MG63 (cell line): Measurements from ENCODE around the gene COMMD6. TPM values are rescaled to one million over a fixed set of nuclear protein-coding genes. Genes with fewer than 3 reads are reported as not detected.

Experiments
- DNase-seq: peaks from one replicate; pipeline ENCODE4 v3.0.0-alpha.2; 2020
- H3K27me3 ChIP-seq: fragments of 250-450 bp; sonication (Bioruptor Pico); 2 replicates; pipeline ENCODE4 v1.5.1; 2020; ENCODE audit warnings: mild to moderate bottlenecking, moderate library complexity
- H3K36me3 ChIP-seq: fragments of 250-450 bp; sonication (Bioruptor Pico); 2 replicates; pipeline ENCODE4 v1.5.1; 2020; ENCODE audit warnings: mild to moderate bottlenecking, moderate library complexity
- H3K4me3 ChIP-seq: fragments of 250-450 bp; sonication (Bioruptor Pico); 2 replicates; pipeline ENCODE4 v1.5.1; 2020; ENCODE audit warnings: mild to moderate bottlenecking, moderate library complexity
- H3K9me3 ChIP-seq: fragments of 250-450 bp; sonication (Bioruptor Pico); 2 replicates; pipeline ENCODE4 v1.5.1; 2020; ENCODE audit warnings: mild to moderate bottlenecking, moderate library complexity
- total RNA-seq: library from RNA; depleted of rRNA; stranded (reverse); fragments of >200 nt; shearing (Covaris generic); gene quantifications from 2 replicates; pipeline ENCODE4 v1.2.3, GENCODE V29; 2014; ENCODE audit warnings: low replicate concordance

The COMMD6 gene
- total RNA-seq, 1 experiment from 2014 or later, result 72.1 TPM

DNA sequence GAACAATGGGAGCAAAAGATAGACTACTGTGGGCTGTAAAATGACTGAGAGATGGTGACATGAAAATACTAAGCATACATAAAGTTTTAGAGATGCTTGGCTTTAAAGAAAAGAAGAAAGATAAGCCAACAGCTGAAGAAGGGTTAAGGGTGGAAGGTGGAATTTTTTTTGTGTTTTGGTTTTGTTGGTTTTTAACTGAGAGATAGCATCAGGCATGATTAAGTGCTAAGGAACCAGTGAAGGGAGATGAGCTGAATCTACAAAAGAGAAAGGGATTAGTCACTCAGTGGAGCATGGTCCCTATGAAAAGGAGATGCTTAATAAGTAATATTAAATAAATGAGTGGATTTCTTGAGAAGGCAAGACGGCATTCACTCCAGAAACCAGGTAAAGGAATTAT is 43.1 kb downstream of the COMMD6 start:
- no peak for DNase-seq
- Histone ChIP-seq H3K27me3 (no peaks in the 10 kb centered on the region), H3K4me3 (no peak overlapping the region), H3K9me3 (no peaks in the 10 kb centered on the region), H3K36me3 (no peaks in the 10 kb centered on the region)

GRCh38 chr13:75493156-75493555 is 44.5 kb downstream of the COMMD6 start:
- no peaks in the 10 kb centered on the region for H3K9me3 ChIP-seq
- no peak overlapping the region for H3K4me3 ChIP-seq
- H3K36me3 ChIP-seq, result no peaks in the 10 kb centered on the region
- no peak for DNase-seq
- H3K27me3 ChIP-seq, result no peaks in the 10 kb centered on the region

GRCh38 chr13:75492389-75492788 is 45.3 kb downstream of the COMMD6 start:
- H3K27me3 ChIP-seq, result no peaks in the 10 kb centered on the region
- no peaks in the 10 kb centered on the region for H3K9me3 ChIP-seq
- DNase-seq, result no peak
- H3K4me3 ChIP-seq, result no peak overlapping the region
- H3K36me3 ChIP-seq, result no peaks in the 10 kb centered on the region

GRCh38 chr13:75491376-75491775 is 46.3 kb downstream of the COMMD6 start:
- no peaks in the 10 kb centered on the region for H3K36me3 ChIP-seq

DNA sequence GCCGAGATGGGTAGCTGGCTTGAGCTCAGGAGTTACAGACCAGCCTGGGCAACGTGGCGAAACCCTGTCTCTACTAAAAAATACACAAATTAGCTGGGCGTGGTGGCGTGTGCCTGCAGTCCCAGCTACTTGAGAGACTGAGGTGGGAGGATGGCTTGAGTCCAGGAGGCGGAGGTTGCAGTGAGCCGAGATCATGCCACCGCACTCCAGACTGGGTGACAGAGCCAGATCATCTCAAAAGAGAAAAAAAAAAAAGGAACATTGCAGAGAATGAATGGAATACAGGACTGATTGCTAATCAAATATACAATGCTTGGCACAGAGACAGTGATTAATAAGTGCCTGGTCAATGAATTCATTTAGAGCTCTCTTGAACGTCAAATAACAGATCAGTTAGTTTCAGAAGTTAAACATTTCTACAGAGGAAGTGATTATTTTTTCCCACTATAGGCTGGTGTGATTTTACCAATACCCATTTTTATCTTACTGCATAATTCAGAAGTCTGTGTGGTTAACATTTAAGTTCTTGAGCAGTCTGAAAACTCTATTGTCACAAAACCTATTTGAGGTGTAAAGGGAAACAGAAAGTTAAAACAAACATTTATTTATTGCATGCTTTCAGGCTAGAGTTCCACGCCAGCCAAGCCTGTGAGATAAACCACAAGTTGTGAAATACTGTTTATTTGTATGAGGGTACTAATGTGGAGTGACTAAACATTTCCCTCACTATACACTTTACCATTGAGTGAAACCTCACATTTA is 48.0 kb downstream of the COMMD6 start:
- H3K27me3 ChIP-seq, result no peaks in the 10 kb centered on the region
- peak overlapping the region; percentile 15 for H3K4me3 ChIP-seq
- peak; percentile 64 for DNase-seq
- no peaks in the 10 kb centered on the region for H3K9me3 ChIP-seq
- H3K36me3 ChIP-seq, result no peaks in the 10 kb centered on the region

More at GRCh38 chr13:75491376-75491775, 46.3 kb downstream of the COMMD6 start:
- Histone ChIP-seq H3K9me3 (no peaks in the 10 kb centered on the region), H3K27me3 (no peaks in the 10 kb centered on the region), H3K4me3 (no peak overlapping the region)
- no peak for DNase-seq

GRCh38 chr13:75486146-75487062 is 51.2 kb downstream of the COMMD6 start:
- Histone ChIP-seq H3K36me3 (no peaks in the 10 kb centered on the region), H3K9me3 (no peaks in the 10 kb centered on the region), H3K27me3 (no peaks in the 10 kb centered on the region), H3K4me3 (no peak overlapping the region)
- no peak for DNase-seq

DNA sequence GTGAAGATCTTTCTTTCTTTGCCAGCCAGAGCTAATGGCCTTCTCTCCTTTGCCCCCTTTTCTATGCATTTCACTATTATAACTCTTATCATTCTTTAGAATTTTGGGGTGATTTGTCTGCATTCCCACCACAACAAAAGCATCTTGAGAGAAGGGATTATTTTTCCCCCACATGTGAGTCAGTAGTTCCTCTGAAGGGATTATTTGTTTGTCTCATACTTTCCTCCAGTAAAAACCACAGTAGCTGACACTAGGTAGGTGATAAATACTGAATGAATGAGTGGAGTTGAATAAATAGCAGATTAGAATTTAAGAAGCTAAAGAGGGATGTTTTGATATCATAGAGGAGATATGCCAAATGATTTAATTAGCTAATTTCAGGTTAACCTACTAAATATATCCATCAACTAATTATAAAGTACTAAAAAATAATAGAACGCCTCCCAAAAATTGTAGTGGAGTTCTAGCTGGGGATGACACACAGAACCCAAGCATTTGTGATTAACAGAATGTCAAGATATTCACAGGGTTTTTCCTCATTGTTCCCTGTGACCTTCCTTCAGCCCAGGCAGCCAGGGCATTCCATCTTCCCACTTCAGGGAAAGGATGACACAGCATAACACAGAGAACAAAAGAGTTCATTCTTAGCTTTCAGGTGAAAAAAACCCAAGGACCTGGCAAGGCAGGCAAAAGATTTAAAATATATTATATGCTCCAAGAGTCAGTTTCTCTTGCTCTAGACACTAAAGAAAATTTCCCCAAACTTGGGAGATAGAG is 52.2 kb downstream of the COMMD6 start:
- Histone ChIP-seq H3K36me3 (no peaks in the 10 kb centered on the region), H3K27me3 (no peaks in the 10 kb centered on the region), H3K9me3 (no peaks in the 10 kb centered on the region), H3K4me3 (no peak overlapping the region)
- DNase-seq, result no peak

DNA sequence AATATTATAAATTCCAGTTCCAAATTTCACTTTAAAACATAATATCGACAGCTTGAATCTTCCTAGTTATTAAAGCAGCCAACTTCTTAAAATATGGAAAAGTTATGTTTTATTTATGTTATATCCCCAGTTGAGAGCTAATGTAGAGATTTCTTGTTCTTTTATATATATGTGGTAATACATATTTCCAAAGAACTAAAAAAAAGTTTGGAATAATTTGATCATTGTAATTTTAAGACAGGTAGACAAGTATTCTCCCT is 54.9 kb downstream of the COMMD6 start:
- Histone ChIP-seq H3K27me3 (no peaks in the 10 kb centered on the region), H3K9me3 (no peaks in the 10 kb centered on the region), H3K36me3 (no peaks in the 10 kb centered on the region), H3K4me3 (peak overlapping the region; percentile 58)
- no peak for DNase-seq

DNA sequence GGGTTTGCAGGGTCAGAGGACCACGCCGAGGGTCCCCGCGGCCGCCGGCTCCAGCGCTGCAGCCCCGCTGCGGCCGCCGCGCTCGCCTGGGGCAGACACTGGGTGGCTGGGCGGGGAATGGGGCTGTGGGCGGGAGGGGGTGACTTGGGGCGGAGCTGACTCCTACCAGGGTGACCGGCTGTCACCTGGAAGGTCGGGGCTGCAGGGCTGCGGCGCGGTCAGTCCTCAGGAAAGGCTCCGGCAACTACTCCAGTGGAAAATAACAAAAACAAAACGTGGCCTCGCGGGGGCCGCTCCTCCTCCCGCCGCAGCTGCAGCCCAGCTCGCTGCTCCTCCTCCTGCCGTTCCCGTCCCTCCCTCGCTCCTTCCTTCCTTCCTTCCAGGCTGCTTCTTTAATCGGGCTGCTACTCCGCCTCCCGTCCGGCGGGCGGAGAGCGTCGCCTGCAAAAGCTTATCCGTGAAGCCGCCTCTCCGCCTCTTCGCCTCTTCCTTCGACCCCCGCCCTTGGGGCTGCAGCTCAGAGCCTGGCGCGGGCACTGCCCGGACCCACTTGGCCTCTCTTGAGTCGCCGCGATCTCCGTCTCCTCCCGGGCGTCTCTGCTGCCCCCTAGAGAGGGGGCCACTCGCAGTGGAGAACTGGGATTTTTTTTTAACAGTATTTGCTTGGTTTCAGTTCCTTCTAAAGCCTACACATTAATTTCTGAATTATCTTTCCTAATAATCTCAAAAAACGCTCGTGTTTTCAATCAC is 55.4 kb downstream of the COMMD6 start, which contains the start of gene TBC1D4:
Gene TBC1D4 (minus strand): TSS at position 100 of the 750 bp plus-strand sequence. CDS start 402 bp downstream, outside the sequence.
- peak within 1 kb of the TSS; percentile 58 for H3K4me3 ChIP-seq
- no peaks in the 10 kb centered on the region for H3K9me3 ChIP-seq
- H3K36me3 ChIP-seq, result no peaks in the 10 kb centered on the region
- no peaks in the 10 kb centered on the region for H3K27me3 ChIP-seq
- DNase-seq, result peak; percentile 95

- Histone ChIP-seq H3K4me3 (peak overlapping the region; percentile 58), H3K27me3 (no peaks in the 10 kb centered on the region), H3K36me3 (no peaks in the 10 kb centered on the region), H3K9me3 (no peaks in the 10 kb centered on the region)
- DNase-seq, result peak; percentile 54
These were observed 56.2 kb downstream of the COMMD6 start for GRCh38 chr13:75481176-75482069.

- H3K36me3 ChIP-seq, result no peaks in the 10 kb centered on the region
- no peaks in the 10 kb centered on the region for H3K27me3 ChIP-seq
- peak; percentile 66 for DNase-seq
- H3K9me3 ChIP-seq, result no peaks in the 10 kb centered on the region
- H3K4me3 ChIP-seq, result peak overlapping the region; percentile 58
These were observed 56.9 kb downstream of the COMMD6 start for GRCh38 chr13:75480671-75481175.

DNA sequence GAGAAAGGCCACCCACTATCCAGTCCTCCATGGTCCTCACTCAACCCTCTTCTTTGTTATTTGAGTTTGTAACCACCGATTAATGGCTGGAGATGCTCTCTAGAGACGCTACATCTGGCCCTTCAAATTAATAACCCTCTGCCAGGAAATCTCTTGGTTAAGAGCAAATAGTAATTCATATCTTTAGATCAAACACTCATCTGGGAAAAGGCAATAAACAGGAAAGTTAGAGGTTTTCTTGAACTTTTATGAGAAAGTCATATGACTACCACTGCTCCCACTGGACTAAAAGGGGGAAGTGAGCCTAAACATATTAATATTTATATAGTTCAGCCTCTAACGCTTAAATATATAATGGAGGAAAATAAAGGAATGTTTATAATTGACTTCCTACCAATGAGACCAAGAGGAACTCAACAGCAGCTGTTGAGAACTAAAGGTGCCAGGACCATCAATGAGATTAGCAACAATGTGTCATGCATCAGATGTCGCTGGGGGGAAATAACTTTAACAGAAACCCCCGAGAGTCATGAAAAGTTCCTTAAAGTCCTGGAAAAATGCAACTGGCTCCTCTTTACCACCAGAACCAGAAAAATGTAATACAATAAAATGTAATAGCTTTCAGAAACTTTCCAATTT is 58.4 kb downstream of the COMMD6 start:
- DNase-seq, result no peak
- Histone ChIP-seq H3K9me3 (no peaks in the 10 kb centered on the region), H3K4me3 (peak overlapping the region; percentile 58), H3K36me3 (no peaks in the 10 kb centered on the region), H3K27me3 (no peaks in the 10 kb centered on the region)

- Histone ChIP-seq H3K4me3 (no peak overlapping the region), H3K9me3 (no peaks in the 10 kb centered on the region), H3K27me3 (no peaks in the 10 kb centered on the region), H3K36me3 (no peaks in the 10 kb centered on the region)
- no peak for DNase-seq
These were observed 59.0 kb downstream of the COMMD6 start for GRCh38 chr13:75478659-75479058.
